HepG2 (cell line): ENCODE data around the gene MTNR1A. TPM values are rescaled to one million over a fixed set of nuclear protein-coding genes. Genes with fewer than 3 reads are reported as not detected.

Experiments used
- ATAC-seq: fragments of 200-7000 bp; cut with Tn5 transposase; 3 replicates; pipeline ENCODE4 v1.9.1; 2020; ENCODE audit warnings: mild to moderate bottlenecking, moderate library complexity
- BruUV-seq: library from RNA; stranded (reverse); fragments of 400-500 nt; replicated peaks from 2 replicates; lab custom pipeline; 2021; lab: Mats Ljungman, UMichigan
- CTCF ChIA-PET: fragments of 300-600 bp; formaldehyde crosslinking; extraction: SDS; loops from one replicate; lab custom pipeline; 2021; ENCODE audit warnings: low total read pairs, inconsistent platforms, low intra/inter-chr PET ratio; lab: Yijun Ruan, JAX
- POLR2A ChIA-PET: fragments of 350-600 bp; sonication (Branson Sonifier 250); formaldehyde crosslinking; loops from one replicate; lab custom pipeline; 2020; ENCODE audit warnings: antibody characterized with exemption, inconsistent platforms; lab: Yijun Ruan, JAX
- DNase-seq: peaks from one replicate; pipeline ENCODE4 v3.0.0-alpha.2; 2015; ENCODE audit warnings: low spot score
- FAIRE-seq: peaks from 3 replicates; lab custom pipeline; 2011; peaks lifted over from hg19 to GRCh38; lab: Jason Lieb, UNC
- H2AFZ ChIP-seq: one replicate; pipeline ENCODE4 v1.6.1; 2011; ENCODE audit warnings: low read length, inconsistent platforms
- H3K27ac ChIP-seq: fragments of 300-600 bp; 3 replicates; pipeline ENCODE4 v1.8.0; 2011; ENCODE audit warnings: mixed run types, mild to moderate bottlenecking, mixed read lengths, low read length, inconsistent platforms; ENCODE audit not compliant: insufficient read depth; ENCODE audit errors: extremely low read length
- H3K27me3 ChIP-seq, 2 experiments: fragments of 200-600 bp in 1 of 2; 2 replicates in 1 of 2; 3 replicates in 1 of 2; pipeline versions ENCODE4 v1.6.0 to v1.8.0; 2011; ENCODE audit warnings: low read length in 2 of 2, mild to moderate bottlenecking in 2 of 2, moderate library complexity in 2 of 2, inconsistent platforms in 1 of 2; ENCODE audit not compliant: insufficient read depth in 2 of 2, control insufficient read depth in 1 of 2
- H3K36me3 ChIP-seq, 2 experiments: fragments of 200-600 bp in 1 of 2; replicated peaks in 1 of 2; 2 replicates in 1 of 2; 3 replicates in 1 of 2; pipeline versions ENCODE4 v1.5.1 to v1.8.0; 2011; ENCODE audit warnings: low read length in 2 of 2, inconsistent platforms in 1 of 2; ENCODE audit not compliant: insufficient read depth in 2 of 2, control insufficient read depth in 1 of 2
- H3K4me1 ChIP-seq: 2 replicates; pipeline ENCODE4 v1.5.1; 2012; ENCODE audit warnings: low read length, inconsistent platforms; ENCODE audit not compliant: insufficient read depth
- H3K4me2 ChIP-seq: 2 replicates; pipeline ENCODE4 v1.6.0; 2011; ENCODE audit warnings: low read depth, low read length, inconsistent platforms
- H3K4me3 ChIP-seq, 3 experiments: fragments of 200-600 bp in 1 of 3; sonication (generic), shearing (Covaris generic) in 1 of 3; replicated peaks in 1 of 3; 2 replicates each; pipeline ENCODE4 v1.5.1; 2011 to 2016; ENCODE audit warnings: low read length in 3 of 3, inconsistent platforms in 2 of 3, low read depth in 2 of 3, mild to moderate bottlenecking in 2 of 3, control low read depth in 1 of 3, mixed read lengths in 1 of 3; ENCODE audit not compliant: insufficient read depth in 1 of 3
- H3K79me2 ChIP-seq: one replicate; pipeline ENCODE4 v1.6.1; 2011; ENCODE audit warnings: low read length, inconsistent platforms; ENCODE audit not compliant: insufficient read depth
- H3K9ac ChIP-seq: 2 replicates; pipeline ENCODE4 v1.6.0; 2011; ENCODE audit warnings: mild to moderate bottlenecking, low read depth, low read length, inconsistent platforms; ENCODE audit not compliant: insufficient read depth
- H3K9me3 ChIP-seq: 2 replicates; pipeline ENCODE4 v1.5.1; 2012; ENCODE audit warnings: mild to moderate bottlenecking, low read length
- H4K20me1 ChIP-seq: 2 replicates; pipeline ENCODE4 v1.6.0; 2011; ENCODE audit warnings: inconsistent platforms, mild to moderate bottlenecking, low read length, moderate library complexity; ENCODE audit not compliant: insufficient read depth
- ATAD3A ChIP-seq: sonication (generic); formaldehyde crosslinking; IDR thresholded peaks from 2 replicates; pipeline ENCODE4 v1.4.0; 2020; ENCODE audit warnings: missing genetic modification reagents
- BCL3 ChIP-seq: sonication (generic); formaldehyde crosslinking; IDR thresholded peaks from 2 replicates; pipeline ENCODE4 v1.5.1; 2020; ENCODE audit warnings: mild to moderate bottlenecking, missing genetic modification reagents, moderate library complexity
- CEBPG ChIP-seq: IDR thresholded peaks from 2 replicates; pipeline ENCODE4 v1.6.1; 2016
- ETV5 ChIP-seq: IDR thresholded peaks from 2 replicates; pipeline ENCODE4 v1.6.1; 2018; ENCODE audit warnings: missing biosample characterization, missing genetic modification reagents, inconsistent platforms, borderline replicate concordance
- PAF1 ChIP-seq: IDR thresholded peaks from 2 replicates; pipeline ENCODE4 v1.6.1; 2016; ENCODE audit warnings: missing genetic modification reagents, missing compliant biosample characterization
- SOX6 ChIP-seq, 2 experiments: fragments of 450-650 bp in 1 of 2; sonication (generic) in 1 of 2; formaldehyde crosslinking in 1 of 2; IDR thresholded peaks; 2 replicates each; pipeline versions ENCODE4 v1.4.0 to v1.6.1; 2017 to 2020; ENCODE audit warnings: antibody characterized with exemption in 1 of 2, mild to moderate bottlenecking in 1 of 2, missing genetic modification reagents in 1 of 2
- SRSF9 ChIP-seq: fragments of 200-400 bp; formaldehyde crosslinking; IDR thresholded peaks from 2 replicates; pipeline ENCODE4 v1.6.1; 2018; ENCODE audit warnings: borderline replicate concordance, mild to moderate bottlenecking, low read depth, low read length; ENCODE audit not compliant: insufficient read depth, poor library complexity, severe bottlenecking
- THAP11 ChIP-seq: IDR thresholded peaks from 2 replicates; pipeline ENCODE4 v1.6.1; 2016; ENCODE audit warnings: missing biosample characterization, missing genetic modification reagents
- THAP7 ChIP-seq: sonication (generic); formaldehyde crosslinking; IDR thresholded peaks from 2 replicates; pipeline ENCODE4 v1.8.1; 2023; ENCODE audit warnings: mild to moderate bottlenecking, missing genetic modification reagents
- ZBTB38 ChIP-seq: sonication (generic); formaldehyde crosslinking; IDR thresholded peaks from 2 replicates; pipeline ENCODE4 v1.5.1; 2020; ENCODE audit warnings: mild to moderate bottlenecking, missing genetic modification reagents
- ZFP91 ChIP-seq: sonication (generic); formaldehyde crosslinking; IDR thresholded peaks from 2 replicates; pipeline ENCODE4 v1.9.0; 2022; ENCODE audit warnings: missing genetic modification reagents, mild to moderate bottlenecking, borderline replicate concordance
- ZNF414 ChIP-seq: sonication (generic); formaldehyde crosslinking; IDR thresholded peaks from 2 replicates; pipeline ENCODE4 v1.5.0; 2020; ENCODE audit warnings: missing genetic modification reagents
- ZNF564 ChIP-seq: sonication (generic); formaldehyde crosslinking; IDR thresholded peaks from 2 replicates; pipeline ENCODE4 v1.8.1; 2023; ENCODE audit warnings: mild to moderate bottlenecking, missing genetic modification reagents
- WGBS: methylation state at CpG from one replicate; pipeline ENCODE4 v1.1.6; 2017; ENCODE audit warnings: low lambda C conversion rate; 5-methylcytosine and 5-hydroxymethylcytosine counted together
- in situ Hi-C: cut with HindIII; loops from 2 replicates; pipeline ENCODE4 v1.10.0; 2017; ENCODE audit warnings: low pct_unique_long_range_greater_than_20kb; ENCODE audit not compliant: extremely low pct_ligation_motif_present
- intact Hi-C: fragments of 100-400 bp; cut with micrococcal nuclease; formaldehyde crosslinking; loops from one replicate; pipeline ENCODE4 v1.10.0; 2022; ENCODE audit not compliant: unreplicated experiment
- polyA plus RNA-seq, 8 experiments: library from polyadenylated mRNA; depleted of rRNA in 3 of 8; stranded (reverse) in 7 of 8; unstranded in 1 of 8; fragments of >200 nt; fragmentation: Illumina TruSeq in 4 of 8; extraction: Trizol in 4 of 8; gene quantifications; 2 replicates each; pipeline versions ENCODE4 v1.2.1 to v1.2.3, GENCODE V29; 2011 to 2016; ENCODE audit warnings: low read depth in 4 of 8, missing spikeins in 1 of 8, mixed read lengths in 1 of 8; ENCODE audit not compliant: insufficient read depth in 1 of 8
- total RNA-seq, 5 experiments: library from RNA; depleted of rRNA; stranded (reverse); fragments of >200 nt; fragmentation: Illumina TruSeq; extraction: Trizol; gene quantifications; 2 replicates each; pipeline ENCODE4 v1.2.3, GENCODE V29; 2016; ENCODE audit warnings: low read depth in 1 of 5

The MTNR1A gene
- total and polyA plus RNA-seq, 2 of the 13 experiments (the other 11 are each of a cell fraction or from before 2014, with no cell fraction given): not detected

GRCh38 chr4:186499467-186499866 is 55.9 kb downstream of the MTNR1A start:
- no peak for ATAC-seq
- BruUV-seq: no TSS peak

More at GRCh38 chr4:186499467-186499866, 55.9 kb downstream of the MTNR1A start:
- H3K4me3 ChIP-seq: no peak overlapping the region
- no peaks in the 10 kb centered on the region for H3K27me3 ChIP-seq
- no peak overlapping the region for H3K27ac ChIP-seq
- in situ Hi-C loops (no loop called here), intact Hi-C loops (no loop called here)
- no peak for FAIRE-seq
- no peaks in the 10 kb centered on the region for H3K4me1 ChIP-seq
- TF ChIP-seq ETV5 (no peak), ZBTB38 (CRISPR knock-in tag) (no peak), CEBPG (CRISPR knock-in tag) (no peak), THAP11 (CRISPR knock-in tag) (no peak), THAP7 (CRISPR knock-in tag) (no peak), ZFP91 (CRISPR knock-in tag) (no peak), SRSF9 (no peak), PAF1 (CRISPR knock-in tag) (no peak), ZNF564 (CRISPR knock-in tag) (no peak), BCL3 (CRISPR knock-in tag) (no peak), ATAD3A (CRISPR knock-in tag) (no peak), ZNF414 (CRISPR knock-in tag) (no peak), SOX6 (IDR thresholded peaks at IDR 0.05) (no peak), SOX6 (CRISPR knock-in tag; IDR thresholded peaks at IDR 0.05) (no peak)
- H3K9ac ChIP-seq: no peak overlapping the region
- no peak overlapping the region for H2AFZ ChIP-seq
- no peaks in the 10 kb centered on the region for H3K9me3 ChIP-seq
- H3K79me2 ChIP-seq: no peaks in the 10 kb centered on the region
- no peak overlapping the region for H3K4me2 ChIP-seq
- WGBS: 26% methylated on average over 4 of the region's 4 CpGs
- ChIA-PET CTCF (no interaction called here), POLR2A (no interaction called here)
- no peaks in the 10 kb centered on the region for H4K20me1 ChIP-seq
- no peaks in the 10 kb centered on the region for H3K36me3 ChIP-seq
- DNase-seq: no peak
